GM21529 (cell line): ENCODE measurements around the gene SMARCE1.

Source experiments
- ATAC-seq: cut with Tn5 transposase; IDR thresholded peaks from one replicate; pipeline ENCODE4 v1.9.1; 2021; ENCODE audit not compliant: unreplicated experiment

Gene SMARCE1

DNA sequence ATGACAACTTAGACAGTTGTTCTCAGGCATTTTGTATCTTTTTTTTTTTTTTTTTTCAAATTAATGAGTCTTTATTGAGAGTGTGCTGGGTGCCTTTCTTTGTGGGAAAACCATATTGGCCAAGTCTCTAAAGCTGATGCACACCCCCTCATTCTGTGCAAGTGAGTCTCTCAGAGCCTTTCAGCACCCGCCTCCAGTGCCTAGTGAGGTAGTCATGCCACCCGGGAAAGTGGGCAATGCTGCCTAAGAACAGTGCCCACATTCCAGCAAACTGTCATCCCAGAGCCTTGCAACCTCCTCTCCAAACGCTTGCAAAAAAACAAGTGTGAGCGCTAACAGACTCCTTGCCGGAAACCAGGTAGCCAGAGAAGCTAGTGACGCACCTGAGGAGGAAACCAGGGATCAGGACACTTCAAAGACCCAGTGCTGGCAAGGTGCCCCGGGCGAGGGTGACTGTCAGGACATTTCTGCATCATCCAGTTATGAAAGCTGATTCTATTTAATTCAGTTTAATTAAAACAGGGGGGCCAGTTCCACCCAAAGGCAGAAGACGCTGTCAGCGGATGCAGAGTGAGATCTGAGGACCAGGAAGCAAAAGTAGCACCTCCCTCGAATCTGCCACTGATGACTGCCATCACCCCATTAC lies 34.9 kb downstream of the SMARCE1 start:
- no peak for ATAC-seq

DNA sequence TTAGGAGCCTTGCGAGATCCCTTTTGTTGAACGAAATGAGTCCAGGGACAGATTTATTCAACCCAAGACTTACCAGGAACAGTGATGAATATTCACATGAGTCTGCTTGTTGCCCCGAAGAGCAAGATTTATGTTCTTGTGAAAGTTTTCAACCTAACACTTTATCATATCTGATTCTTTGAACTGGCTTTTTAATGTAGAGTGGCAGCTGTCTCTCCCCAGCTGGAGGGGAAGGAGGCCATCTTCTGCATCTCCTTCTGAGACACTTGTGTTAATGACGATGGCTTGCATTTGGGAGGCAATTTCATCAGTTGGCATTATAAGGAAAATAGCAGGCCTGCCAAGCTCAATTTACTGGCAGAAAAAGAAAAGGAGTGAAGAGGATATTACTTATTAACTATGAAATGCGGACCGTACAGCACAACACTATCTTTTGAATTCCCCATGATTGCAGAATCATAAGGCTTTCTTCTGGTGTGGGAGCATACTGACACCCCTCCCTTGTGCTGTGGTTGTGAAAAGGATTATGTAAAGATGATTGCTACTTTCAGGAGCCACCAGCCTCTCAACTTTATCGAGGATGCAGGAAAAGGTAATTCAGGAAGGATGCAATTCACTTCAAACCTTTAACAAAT lies 35.7 kb downstream of the SMARCE1 start:
- no peak for ATAC-seq

DNA sequence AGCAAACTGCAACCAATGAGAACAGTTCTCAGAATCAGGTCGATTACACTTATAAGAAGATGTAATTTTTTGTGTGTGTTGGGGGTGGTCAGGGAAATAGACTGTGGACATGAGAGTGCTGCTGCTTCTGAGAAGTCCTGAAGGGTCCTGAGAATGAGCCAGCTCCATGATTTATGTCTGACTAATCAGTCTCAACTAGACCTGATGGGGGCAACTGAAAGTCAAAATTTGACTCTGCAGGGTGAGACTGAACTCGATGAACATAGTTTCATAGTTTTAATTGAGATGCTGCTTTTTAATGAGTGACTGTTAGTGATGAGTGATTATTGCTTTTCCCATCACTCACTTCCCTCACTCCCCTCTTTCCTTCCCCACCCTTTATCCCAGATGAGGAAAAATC lies 37.3 kb downstream of the SMARCE1 start:
- no peak for ATAC-seq

DNA sequence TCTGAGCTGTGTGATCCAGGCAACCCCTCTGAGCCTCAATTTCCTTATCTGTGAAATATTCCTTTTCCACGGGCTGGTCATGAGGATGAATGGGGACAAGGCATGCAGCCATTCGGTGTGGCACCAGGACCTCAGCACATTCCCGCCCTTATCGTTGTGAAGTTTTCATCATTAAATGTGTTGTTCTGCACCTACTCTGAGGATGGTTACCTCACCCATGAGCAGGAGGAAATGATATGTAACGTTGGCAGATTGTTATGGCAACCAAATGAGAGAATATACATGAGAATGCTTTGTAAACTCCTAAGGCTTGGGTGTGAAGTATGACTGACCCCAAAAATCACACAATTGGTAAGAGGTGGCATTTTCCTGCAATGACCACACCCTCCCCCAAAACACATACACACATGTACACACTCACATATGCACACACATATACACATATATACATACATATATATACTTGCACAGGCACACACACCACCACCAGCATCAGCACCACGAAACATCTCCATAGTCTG lies 39.5 kb downstream of the SMARCE1 start:
- ATAC-seq = no peak

DNA sequence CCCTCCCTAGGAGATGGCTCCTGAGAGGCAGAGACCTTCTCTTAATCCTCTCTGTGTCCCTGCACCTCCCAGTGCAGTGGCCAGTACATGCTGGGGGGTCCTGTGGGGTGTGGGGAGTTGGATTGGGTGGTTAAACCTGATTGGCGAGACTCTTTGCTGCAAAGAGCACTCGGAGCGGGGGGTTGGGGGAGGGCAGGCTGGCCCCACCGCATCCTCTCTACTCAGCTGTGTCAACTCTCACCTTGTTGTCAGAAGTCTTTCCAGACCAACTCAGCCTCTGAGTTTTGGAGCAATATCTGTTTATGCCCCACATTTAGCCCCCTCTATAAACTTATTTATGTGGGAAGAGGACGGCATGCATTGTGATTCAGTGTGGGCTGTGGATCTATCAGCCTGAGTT lies 40.0 kb downstream of the SMARCE1 start:
- no peak for ATAC-seq

DNA sequence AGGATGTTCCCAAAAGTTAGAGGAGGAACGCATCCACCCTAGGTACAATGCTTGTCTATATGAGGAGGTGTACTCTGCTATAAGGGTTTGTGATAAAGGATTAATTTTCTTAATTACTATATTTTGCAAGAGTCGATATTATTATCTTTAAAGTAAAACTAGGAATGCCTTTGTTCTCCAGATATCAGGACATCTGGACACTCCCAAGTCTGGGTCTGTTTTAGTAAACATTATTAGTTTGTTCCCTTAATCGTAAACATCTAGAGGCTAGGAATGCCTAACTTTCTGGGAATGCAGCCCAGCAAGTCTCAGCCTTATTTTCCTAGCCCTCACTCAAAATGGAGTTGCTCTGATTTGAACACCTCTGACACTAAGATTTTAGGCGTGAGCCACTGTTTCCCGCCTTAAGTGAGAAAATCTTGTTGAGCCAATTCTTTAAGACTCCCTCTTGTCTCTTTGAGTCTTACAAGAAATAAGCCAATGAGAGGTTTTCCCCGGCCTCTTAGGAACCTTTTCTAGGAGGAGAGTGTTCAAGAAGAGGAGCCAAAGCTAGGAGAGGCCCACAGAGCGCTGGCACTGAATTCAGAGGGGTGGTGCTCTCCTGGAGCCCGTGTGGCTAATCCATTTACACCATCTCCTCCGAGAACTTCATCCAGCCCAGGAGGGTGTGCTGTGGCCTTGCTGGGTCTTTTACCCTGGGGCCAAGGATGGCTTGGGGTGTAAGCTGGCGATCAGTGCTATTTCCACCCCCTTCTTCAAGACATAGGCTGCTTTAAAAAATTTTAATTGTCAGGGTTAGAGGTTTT lies 40.9 kb downstream of the SMARCE1 start:
- ATAC-seq = no peak

DNA sequence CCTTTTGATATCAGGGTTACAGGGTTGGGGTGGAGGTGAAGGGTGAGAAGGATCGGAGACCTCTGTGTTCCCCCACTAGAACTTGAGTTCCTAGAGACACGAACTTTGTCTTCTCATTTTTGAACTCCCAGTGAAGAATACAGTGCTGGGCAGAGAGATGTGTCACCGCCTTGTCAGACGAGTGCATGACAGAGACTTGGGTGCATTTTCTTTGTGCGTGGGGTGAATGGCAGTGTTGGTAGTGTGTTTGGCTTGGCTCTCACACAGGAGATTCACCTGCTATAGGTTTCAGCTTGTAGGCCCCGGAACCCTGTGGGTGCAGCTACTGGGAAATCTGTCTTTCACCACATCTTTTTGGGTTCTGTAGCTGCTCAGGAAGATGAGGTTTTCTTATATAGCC lies 42.3 kb downstream of the SMARCE1 start:
- no peak for ATAC-seq

DNA sequence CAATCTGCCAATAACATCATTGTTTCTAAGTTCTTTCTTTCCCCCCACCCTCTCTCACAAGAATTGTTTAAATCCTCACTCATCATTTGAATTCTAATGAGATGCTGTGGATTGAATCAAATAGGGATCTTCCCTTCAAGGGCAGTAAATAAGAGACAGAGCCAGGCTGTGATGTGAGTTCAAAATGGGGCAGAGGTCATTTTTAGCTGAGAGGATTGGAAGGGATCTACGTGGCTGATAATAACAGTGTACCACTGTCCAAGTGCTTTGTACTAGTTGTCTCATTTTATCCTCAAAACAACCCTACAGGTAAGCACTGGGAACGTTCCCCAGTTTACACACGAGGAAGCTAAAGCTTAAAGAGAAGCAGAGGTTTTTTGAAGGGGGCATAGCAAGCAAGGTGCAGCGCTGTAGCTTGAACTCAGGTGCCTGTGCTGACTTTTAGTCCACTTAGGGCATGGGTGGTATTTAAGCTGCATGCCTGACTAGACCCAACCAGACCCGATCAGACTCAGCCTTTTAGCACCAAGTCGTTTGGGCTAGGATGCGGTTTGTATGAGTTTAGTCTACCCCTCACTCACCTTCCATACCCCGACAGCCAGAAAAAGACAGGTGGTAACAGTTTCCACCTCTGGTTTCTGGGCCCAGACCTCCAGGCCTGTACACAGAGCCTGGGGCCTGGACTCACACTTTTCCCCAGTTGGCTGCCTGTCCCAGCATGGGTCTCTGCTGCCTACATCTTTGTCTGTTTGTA lies 43.1 kb downstream of the SMARCE1 start:
- no peak for ATAC-seq

DNA sequence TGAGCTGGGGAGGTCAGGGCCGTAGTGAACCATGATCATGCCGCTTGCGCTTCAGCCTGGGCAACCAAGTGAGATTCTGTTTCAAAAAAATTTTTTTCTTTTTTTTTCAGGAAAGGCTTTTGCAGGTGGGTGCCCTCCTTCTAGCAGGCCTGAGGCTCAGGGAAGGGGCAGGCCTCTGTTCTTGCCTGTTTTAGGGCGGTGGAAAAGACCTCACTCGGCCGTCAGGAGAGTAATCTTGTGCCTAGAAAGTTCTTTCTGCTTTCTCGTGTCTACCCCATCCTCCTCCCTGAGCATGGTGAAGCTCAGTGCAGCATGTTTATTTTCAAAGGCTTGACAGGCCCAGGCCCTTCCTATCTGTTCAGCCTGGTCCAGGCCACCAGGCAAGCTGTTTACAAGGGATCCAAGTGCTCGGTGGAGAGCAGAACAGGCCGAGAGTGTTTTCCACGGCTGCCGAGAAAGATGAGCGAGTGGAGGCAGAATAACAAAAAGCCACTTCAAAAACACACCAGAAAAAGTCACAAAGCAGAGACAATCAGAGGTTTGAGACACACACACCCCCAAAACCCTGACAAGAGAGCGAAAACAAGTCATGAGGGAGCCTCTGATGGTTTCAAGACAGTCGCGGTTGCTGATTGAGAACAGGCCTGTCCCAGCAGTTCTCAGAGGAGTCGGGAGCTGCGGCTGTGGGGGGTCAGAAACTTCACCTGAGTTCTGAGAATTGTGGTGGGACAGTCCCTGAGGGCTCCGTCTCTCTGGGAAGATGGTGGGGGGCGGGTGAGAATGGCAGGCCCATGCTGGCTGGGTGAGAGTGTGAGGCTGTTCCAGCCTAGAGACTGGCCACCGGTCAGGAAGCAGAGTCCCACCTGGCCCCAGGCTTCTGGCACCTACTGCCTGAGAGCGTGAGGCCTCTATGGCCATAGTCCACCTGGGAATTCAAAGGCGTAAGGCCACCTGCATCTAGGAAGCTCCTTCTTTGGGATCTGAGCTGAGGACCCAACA lies 44.9 kb downstream of the SMARCE1 start:
- no peak for ATAC-seq

DNA sequence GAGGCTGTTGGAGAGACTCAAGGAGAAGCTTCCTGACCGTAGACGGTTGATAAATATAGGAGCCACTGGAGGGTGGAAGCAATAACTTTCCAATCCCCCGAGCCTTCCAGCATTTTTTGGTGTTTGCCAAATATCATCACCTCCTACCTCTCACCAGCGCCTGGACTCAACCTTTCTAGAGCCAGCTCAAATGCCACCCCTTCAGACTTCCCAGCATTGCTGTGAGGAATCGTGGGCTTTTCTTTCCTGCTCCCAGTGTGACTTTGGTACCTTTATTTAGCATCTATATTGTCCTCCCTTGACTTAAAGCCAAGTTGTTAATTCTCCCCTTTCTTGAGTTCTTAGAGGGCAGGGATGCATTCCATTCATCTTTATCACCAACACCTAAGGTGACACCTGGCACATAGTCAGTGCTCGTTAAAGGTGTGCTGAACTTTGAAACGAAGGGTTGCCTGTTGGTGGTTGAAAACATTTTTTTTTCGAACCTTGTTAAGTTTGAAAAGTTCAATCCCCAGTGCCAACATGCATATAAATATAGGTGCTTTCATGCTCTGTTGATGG lies 47.1 kb downstream of the SMARCE1 start:
- ATAC-seq = no peak

DNA sequence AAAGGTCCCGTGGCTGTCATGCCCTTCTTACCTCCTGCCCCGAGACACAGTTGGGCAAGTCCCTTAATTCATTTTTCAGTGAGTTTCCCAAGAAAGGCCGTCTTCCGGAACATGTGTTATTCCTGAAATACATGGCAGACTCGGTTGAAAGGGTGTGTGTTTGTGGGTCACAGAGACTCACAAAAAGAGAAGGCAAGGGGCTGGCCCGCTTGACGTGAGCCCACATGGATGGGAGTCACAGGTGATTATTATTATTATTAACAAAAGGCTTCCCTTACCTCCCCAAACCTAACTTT lies 48.2 kb downstream of the SMARCE1 start:
- no peak for ATAC-seq

DNA sequence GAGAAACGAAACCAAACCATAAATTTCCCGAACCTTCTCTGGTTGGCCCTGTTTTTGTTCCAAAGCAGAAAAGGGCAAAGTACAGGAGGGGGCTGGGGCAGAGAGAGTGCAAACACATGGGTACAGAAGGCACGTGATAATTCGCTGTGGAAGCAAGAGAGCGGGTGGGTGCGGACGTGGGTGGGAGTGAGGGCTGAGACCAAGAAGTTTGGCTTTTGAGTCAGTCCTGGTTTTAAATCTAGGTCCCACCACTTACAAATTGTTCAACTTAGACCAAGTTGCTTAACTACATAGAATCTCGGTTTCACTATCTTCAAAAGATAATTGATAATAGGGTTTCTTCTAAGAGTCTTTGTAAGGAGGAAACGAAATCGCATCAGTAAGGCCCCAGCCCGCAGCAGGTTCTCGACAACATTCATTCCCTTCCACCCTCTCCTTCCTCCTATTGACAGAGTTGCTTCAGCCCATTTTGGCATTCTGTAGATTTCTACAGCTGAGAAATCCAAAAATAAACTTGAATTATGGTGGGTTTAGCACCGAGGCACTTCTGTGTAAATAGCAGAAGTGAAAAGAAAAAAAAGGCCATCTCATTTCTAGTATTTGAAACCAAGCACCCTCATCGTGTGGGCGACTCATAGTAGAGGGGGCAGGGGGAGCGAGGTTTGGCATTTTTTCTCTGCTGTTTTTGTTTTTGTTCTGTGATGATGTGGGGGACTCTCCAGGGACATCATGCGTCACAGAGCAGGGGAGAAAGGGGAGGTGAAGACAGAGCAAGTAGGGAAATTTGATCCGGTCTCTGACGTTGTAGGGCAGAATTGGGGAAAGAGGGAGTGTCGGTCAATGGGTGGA lies 48.8 kb downstream of the SMARCE1 start:
- ATAC-seq = peak; percentile 71

DNA sequence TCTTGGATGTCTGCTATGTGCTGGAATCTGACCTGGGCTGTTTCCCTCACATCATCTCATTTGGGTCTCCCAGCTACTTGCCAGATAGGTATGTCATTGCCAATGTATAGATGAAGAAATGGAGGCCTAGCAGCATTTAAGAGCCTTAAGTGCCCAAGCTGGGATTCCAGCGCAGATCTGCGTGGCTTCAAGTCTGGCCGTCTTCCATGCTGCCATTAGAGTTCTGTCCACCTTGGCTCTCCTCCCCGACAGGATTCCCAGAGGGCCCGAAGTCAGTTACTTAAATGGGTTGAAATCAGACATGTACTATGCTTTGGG lies 49.4 kb downstream of the SMARCE1 start:
- no peak for ATAC-seq

DNA sequence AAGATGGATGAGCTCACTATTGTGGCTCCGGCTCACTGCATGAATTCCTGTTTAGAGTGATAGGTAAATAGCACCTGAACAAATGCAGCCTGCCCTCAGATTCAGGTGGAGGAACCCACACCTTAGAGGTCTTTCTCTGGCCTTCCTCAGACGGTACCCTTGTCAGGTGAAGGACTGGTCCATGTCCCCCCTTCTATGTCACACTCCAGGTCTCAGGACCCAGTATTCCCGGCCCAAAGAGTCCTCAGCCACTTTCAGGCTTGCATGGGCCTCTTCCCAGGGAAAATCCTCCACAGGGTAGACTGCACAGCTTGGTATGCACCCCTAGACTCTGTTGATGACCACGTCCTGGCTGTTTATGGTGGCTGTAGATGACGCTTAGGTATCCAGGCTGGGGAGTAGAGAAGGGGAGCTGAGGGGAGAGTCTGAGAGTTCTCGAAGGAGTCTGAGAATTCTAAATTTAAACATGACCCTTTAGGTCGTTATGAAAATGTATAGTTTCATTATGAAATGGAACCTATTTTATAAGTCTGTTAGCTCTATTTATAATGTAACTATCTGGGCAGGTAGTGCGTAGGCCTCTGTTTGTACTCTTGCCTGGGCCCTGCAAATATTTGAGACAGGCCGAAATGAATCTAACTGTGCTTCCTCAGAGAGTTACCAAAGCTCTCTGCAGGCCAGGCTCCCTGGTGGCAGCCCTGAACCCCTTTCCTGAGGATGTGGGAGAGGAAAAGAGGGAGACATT lies 49.9 kb downstream of the SMARCE1 start:
- no peak for ATAC-seq

DNA sequence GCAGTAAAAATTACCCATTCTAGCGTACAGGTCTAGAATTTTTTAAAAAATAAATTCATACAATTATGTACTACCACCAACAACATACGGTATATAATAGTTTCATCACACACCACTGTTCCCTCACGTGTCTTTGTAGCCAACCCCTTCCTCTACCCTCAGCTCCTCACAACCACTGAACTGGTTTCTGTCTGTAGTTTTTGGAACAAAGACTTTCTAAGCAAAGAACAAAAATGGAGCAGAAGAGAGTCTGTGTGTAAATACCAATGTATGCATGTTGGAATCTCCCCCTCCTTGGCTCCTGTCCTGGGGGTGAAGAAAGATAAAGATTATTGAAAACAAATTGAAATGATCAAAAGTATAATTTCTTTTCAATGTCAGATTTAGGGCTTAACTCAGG lies 50.5 kb downstream of the SMARCE1 start:
- no peak for ATAC-seq

DNA sequence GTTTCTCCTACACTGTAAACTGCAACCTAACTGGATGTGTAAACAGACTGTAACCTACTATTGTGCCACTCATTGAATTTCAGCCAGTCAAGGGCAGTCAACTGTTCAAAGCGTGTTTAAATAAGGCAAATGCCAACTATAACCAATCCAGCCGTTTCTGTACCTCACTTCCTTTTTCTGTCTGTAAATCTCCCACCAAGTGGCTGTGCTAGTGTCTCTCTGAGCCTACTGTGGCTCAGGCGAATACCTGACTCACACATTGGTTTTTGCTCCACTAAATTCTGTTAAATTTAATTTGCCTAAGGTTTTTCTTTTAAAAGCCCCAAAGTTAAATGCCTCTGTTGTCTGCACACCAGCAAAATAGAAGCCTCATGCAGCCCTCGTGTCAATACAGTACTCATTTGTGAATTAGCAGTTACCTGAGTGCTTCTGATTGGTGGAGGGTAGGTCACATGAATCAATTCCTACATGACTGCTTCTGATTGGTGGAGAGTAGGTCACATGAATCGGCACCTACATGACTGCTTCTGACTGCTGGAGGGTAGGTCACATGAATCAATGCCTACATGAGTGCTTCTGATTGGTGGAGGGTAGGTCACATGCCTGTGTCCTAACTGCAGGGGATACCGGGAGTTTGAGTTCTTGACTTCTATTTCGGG lies 51.2 kb downstream of the SMARCE1 start:
- no peak for ATAC-seq

DNA sequence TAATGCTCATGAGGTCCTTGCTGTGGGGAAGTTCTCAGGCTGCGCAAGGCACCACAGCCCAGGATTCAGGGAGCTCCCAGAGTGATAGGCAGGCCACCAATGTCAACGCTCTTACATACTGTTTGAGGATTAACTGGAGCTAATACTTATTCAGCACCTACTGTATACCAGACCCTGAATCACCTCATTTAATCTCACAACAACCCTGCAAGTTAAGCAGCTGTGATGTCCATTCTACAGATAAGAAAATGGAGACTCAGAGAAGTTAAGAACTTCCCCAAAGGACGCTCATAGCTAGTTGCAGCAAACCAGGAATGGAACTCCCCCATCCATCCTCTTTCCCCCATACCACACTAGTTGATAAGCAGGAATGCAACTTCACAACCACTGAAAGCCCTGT lies 56.9 kb downstream of the SMARCE1 start:
- ATAC-seq = no peak

DNA sequence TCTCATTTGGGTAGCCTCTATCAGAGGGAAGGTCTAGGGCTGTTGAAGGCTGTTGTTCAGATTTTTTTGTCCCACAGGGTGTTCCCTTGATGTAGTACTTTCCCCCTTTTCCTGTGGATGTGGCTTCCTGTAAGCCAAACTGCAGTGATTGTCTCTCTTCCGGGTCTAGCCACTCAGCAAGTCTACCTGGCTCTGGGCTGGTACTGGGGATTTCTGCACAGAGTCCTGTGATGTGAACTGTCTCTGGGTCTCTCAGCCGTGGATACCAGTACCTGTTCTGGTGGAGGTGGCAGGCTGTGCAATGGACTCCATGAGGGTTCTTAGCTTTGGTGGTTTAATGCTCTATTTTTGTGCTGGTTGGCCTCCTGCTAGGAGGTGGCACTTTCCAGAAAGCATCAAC lies 59.1 kb downstream of the SMARCE1 start:
- ATAC-seq = no peak
